ENCODE data around the gene IGF1.

The IGF1 gene

GRCh38 chr12:102425109-102426039 lies 55.0 kb downstream of the IGF1 start:
- no peak for DNase-seq

- DNase-seq = no peak
Observed at GRCh38 chr12:102423462-102423861, 56.9 kb downstream of the IGF1 start.

GRCh38 chr12:102421802-102422583 lies 58.4 kb downstream of the IGF1 start:
- no peak for DNase-seq

GRCh38 chr12:102419094-102419764 lies 61.1 kb downstream of the IGF1 start:
- DNase-seq = no peak

GRCh38 chr12:102417055-102417454 lies 63.3 kb downstream of the IGF1 start:
- DNase-seq = no peak

- no peak for DNase-seq
Observed at GRCh38 chr12:102415515-102415914, 64.8 kb downstream of the IGF1 start.

GRCh38 chr12:102413396-102413795 lies 67.0 kb downstream of the IGF1 start:
- no peak for DNase-seq

GRCh38 chr12:102410511-102410910 lies 69.9 kb downstream of the IGF1 start:
- no peak for DNase-seq

- DNase-seq = no peak
Observed at GRCh38 chr12:102408487-102409297, 71.7 kb downstream of the IGF1 start.

- DNase-seq = no peak
Observed at GRCh38 chr12:102407776-102408486, 72.4 kb downstream of the IGF1 start.

GRCh38 chr12:102406033-102406584 lies 74.3 kb downstream of the IGF1 start:
- no peak for DNase-seq

GRCh38 chr12:102401087-102401486 lies 79.3 kb downstream of the IGF1 start:
- no peak for DNase-seq

GRCh38 chr12:102399653-102400052 lies 80.7 kb downstream of the IGF1 start:
- DNase-seq = no peak

GRCh38 chr12:102396276-102396675 lies 84.1 kb downstream of the IGF1 start:
- no peak for DNase-seq

GRCh38 chr12:102394200-102394599 lies 86.2 kb downstream of the IGF1 start:
- DNase-seq = no peak

GRCh38 chr12:102390068-102390467 lies 90.3 kb downstream of the IGF1 start:
- no peak for DNase-seq

- no peak for DNase-seq
Observed at GRCh38 chr12:102388469-102388868, 91.9 kb downstream of the IGF1 start.

- DNase-seq = no peak
Observed at GRCh38 chr12:102385343-102385742, 95.0 kb downstream of the IGF1 start.

GRCh38 chr12:102379346-102380162 lies 100.8 kb downstream of the IGF1 start:
- no peak for DNase-seq

GRCh38 chr12:102376781-102377180 lies 103.6 kb downstream of the IGF1 start:
- DNase-seq = no peak
